ENCODE measurements around the gene OCA2.

Gene OCA2

GRCh38 chr15:28026764-28027713 lies 72.1 kb downstream of the OCA2 start:
- Histone ChIP-seq H3K9ac (ENCODE audit: low read length) (no peak overlapping the region), H3K79me2 (ENCODE audit: insufficient read depth, low read length) (no peaks in the 10 kb centered on the region), H3K4me2 (ENCODE audit: low read depth, low read length, poor library complexity, severe bottlenecking) (no peak overlapping the region), H3F3A (ENCODE audit: insufficient read depth) (no peaks in the 10 kb centered on the region), H3K27ac (ENCODE audit: low read depth, low read length) (no peak overlapping the region), H4K20me1 (ENCODE audit: low read depth, low read length) (no peaks in the 10 kb centered on the region), H3K9me3 (ENCODE audit: insufficient read depth, low read length) (no peaks in the 10 kb centered on the region), H3K4me3 (ENCODE audit: insufficient read depth, low read length, poor library complexity, severe bottlenecking) (no peak overlapping the region), H3K27me3 (ENCODE audit: low read length) (no peaks in the 10 kb centered on the region), H3K9me2 (replicated peaks; ENCODE audit: insufficient read depth, low read length) (no peaks in the 10 kb centered on the region), H3K36me3 (ENCODE audit: low read length) (no peaks in the 10 kb centered on the region), H2AFZ (ENCODE audit: low read depth, low read length, severe bottlenecking) (no peak overlapping the region)
- no peak for TF ChIP-seq EZH2phosphoT487 (conservative IDR thresholded peaks at IDR 0.05; ENCODE audit: low read length)
- TF ChIP-seq, protein P1, sequence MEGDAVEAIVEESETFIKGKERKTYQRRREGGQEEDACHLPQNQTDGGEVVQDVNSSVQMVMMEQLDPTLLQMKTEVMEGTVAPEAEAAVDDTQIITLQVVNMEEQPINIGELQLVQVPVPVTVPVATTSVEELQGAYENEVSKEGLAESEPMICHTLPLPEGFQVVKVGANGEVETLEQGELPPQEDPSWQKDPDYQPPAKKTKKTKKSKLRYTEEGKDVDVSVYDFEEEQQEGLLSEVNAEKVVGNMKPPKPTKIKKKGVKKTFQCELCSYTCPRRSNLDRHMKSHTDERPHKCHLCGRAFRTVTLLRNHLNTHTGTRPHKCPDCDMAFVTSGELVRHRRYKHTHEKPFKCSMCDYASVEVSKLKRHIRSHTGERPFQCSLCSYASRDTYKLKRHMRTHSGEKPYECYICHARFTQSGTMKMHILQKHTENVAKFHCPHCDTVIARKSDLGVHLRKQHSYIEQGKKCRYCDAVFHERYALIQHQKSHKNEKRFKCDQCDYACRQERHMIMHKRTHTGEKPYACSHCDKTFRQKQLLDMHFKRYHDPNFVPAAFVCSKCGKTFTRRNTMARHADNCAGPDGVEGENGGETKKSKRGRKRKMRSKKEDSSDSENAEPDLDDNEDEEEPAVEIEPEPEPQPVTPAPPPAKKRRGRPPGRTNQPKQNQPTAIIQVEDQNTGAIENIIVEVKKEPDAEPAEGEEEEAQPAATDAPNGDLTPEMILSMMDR (IDR thresholded peaks at IDR 0.05; ENCODE audit: insufficient read depth, low read length, poor library complexity, severe bottlenecking), result no peak

GRCh38 chr15:28026221-28026620 lies 72.9 kb downstream of the OCA2 start:
- Histone ChIP-seq H3K9ac (ENCODE audit: low read length) (no peak overlapping the region), H3K4me3 (ENCODE audit: insufficient read depth, low read length, poor library complexity, severe bottlenecking) (no peak overlapping the region), H3K27ac (ENCODE audit: low read depth, low read length) (no peak overlapping the region), H3K27me3 (ENCODE audit: low read length) (no peaks in the 10 kb centered on the region), H3K79me2 (ENCODE audit: insufficient read depth, low read length) (no peaks in the 10 kb centered on the region), H3K9me3 (ENCODE audit: insufficient read depth, low read length) (no peaks in the 10 kb centered on the region), H3K36me3 (ENCODE audit: low read length) (no peaks in the 10 kb centered on the region), H4K20me1 (ENCODE audit: low read depth, low read length) (no peaks in the 10 kb centered on the region), H3K4me2 (ENCODE audit: low read depth, low read length, poor library complexity, severe bottlenecking) (no peak overlapping the region), H3F3A (ENCODE audit: insufficient read depth) (no peaks in the 10 kb centered on the region), H2AFZ (ENCODE audit: low read depth, low read length, severe bottlenecking) (no peak overlapping the region), H3K9me2 (replicated peaks; ENCODE audit: insufficient read depth, low read length) (no peaks in the 10 kb centered on the region)
- TF ChIP-seq, protein P1 (IDR thresholded peaks at IDR 0.05; ENCODE audit: insufficient read depth, low read length, poor library complexity, severe bottlenecking), result no peak
- no peak for TF ChIP-seq EZH2phosphoT487 (conservative IDR thresholded peaks at IDR 0.05; ENCODE audit: low read length)

DNA sequence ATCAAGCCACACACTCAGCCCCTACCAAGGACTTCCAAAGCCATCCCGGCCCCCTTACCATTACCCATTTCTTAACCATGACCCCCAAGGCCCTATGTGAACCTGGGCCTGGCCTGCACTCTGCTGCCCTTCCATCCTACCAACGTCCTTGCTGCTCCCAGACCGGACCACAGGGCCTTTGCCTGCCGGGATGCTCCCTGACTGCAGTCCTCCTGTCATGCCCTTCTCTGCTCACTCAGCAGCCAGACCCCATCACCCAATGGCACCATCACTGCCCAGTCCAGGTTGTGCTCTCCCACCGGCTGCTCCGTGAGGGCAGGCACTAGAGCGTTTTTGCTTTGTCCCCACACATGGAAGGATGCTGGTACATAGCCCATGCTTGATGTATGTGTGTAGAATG lies 73.7 kb downstream of the OCA2 start:
- Histone ChIP-seq H2AFZ (ENCODE audit: low read depth, low read length, severe bottlenecking) (no peak overlapping the region), H3K36me3 (ENCODE audit: low read length) (no peaks in the 10 kb centered on the region), H3K9me3 (ENCODE audit: insufficient read depth, low read length) (no peaks in the 10 kb centered on the region), H3K4me3 (ENCODE audit: insufficient read depth, low read length, poor library complexity, severe bottlenecking) (no peak overlapping the region), H3K27ac (ENCODE audit: low read depth, low read length) (no peak overlapping the region), H4K20me1 (ENCODE audit: low read depth, low read length) (no peaks in the 10 kb centered on the region), H3K4me2 (ENCODE audit: low read depth, low read length, poor library complexity, severe bottlenecking) (no peak overlapping the region), H3F3A (ENCODE audit: insufficient read depth) (no peaks in the 10 kb centered on the region), H3K9ac (ENCODE audit: low read length) (no peak overlapping the region), H3K27me3 (ENCODE audit: low read length) (no peaks in the 10 kb centered on the region), H3K79me2 (ENCODE audit: insufficient read depth, low read length) (no peaks in the 10 kb centered on the region), H3K9me2 (replicated peaks; ENCODE audit: insufficient read depth, low read length) (no peaks in the 10 kb centered on the region)
- TF ChIP-seq, protein P1 (IDR thresholded peaks at IDR 0.05; ENCODE audit: insufficient read depth, low read length, poor library complexity, severe bottlenecking), result no peak
- TF ChIP-seq EZH2phosphoT487 (conservative IDR thresholded peaks at IDR 0.05; ENCODE audit: low read length), result no peak
